GM23338 (cell line): ENCODE data around the gene KLHL28. TPM values are rescaled to one million over a fixed set of nuclear protein-coding genes. Genes with fewer than 3 reads are reported as not detected.
A peak's percentile ranks its signal among the peaks of the same experiment; 100 is the strongest.

ENCODE experiments used
- ATAC-seq: fragments of 200-7000 bp; cut with Tn5 transposase; 3 replicates; pipeline ENCODE4 v1.9.1; 2020
- DNase-seq: peaks from one replicate; pipeline ENCODE4 v3.0.0-alpha.2; 2015; ENCODE audit warnings: low spot score
- H2AFZ ChIP-seq: fragments of 200-600 bp; sonication (generic); 2 replicates; pipeline ENCODE4 v1.8.0; 2016; ENCODE audit warnings: antibody characterized with exemption, mild to moderate bottlenecking, moderate library complexity
- H3F3A ChIP-seq: fragments of 200-600 bp; sonication (generic); replicated peaks from 2 replicates; pipeline ENCODE4 v1.8.0; 2017; ENCODE audit warnings: antibody characterized with exemption, mixed run types, low read depth
- H3K27ac ChIP-seq: fragments of 200-600 bp; sonication (generic); 2 replicates; pipeline ENCODE4 v1.6.1; 2016; ENCODE audit warnings: low read depth
- H3K27me3 ChIP-seq: fragments of 200-600 bp; sonication (generic); 2 replicates; pipeline ENCODE4 v1.8.0; 2016; ENCODE audit warnings: mild to moderate bottlenecking, mixed run types, moderate library complexity; ENCODE audit not compliant: insufficient read depth
- H3K36me3 ChIP-seq: fragments of 200-600 bp; sonication (generic); 2 replicates; pipeline ENCODE4 v1.8.0; 2016; ENCODE audit warnings: mild to moderate bottlenecking; ENCODE audit not compliant: insufficient read depth
- H3K4me1 ChIP-seq: fragments of 200-600 bp; sonication (generic); 2 replicates; pipeline ENCODE4 v1.8.0; 2016; ENCODE audit warnings: mild to moderate bottlenecking, moderate library complexity; ENCODE audit not compliant: insufficient read depth
- H3K4me2 ChIP-seq: fragments of 200-600 bp; sonication (generic); 2 replicates; pipeline ENCODE4 v1.7.1; 2017; ENCODE audit warnings: mixed run types
- H3K4me3 ChIP-seq: fragments of 200-600 bp; sonication (generic); 2 replicates; pipeline ENCODE4 v1.6.1; 2016; ENCODE audit warnings: mixed run types
- H3K79me2 ChIP-seq: fragments of 200-600 bp; sonication (generic); replicated peaks from 2 replicates; pipeline ENCODE4 v1.8.0; 2017; ENCODE audit warnings: mild to moderate bottlenecking; ENCODE audit not compliant: insufficient read depth
- H3K9me2 ChIP-seq: fragments of 200-600 bp; sonication (generic); 2 replicates; pipeline ENCODE4 v1.8.0; 2017; ENCODE audit not compliant: insufficient read depth
- H4K20me1 ChIP-seq: fragments of 200-600 bp; sonication (generic); replicated peaks from 2 replicates; pipeline ENCODE4 v1.8.0; 2017; ENCODE audit warnings: mild to moderate bottlenecking; ENCODE audit not compliant: insufficient read depth
- H3K27ac Mint-ChIP-seq: 2 replicates; pipeline ENCODE4 v1.8.0; 2020; ENCODE audit warnings: inconsistent platforms, mild to moderate bottlenecking, moderate library complexity, mixed read lengths
- H3K27me3 Mint-ChIP-seq: 3 replicates; pipeline ENCODE4 v1.8.0; 2022; ENCODE audit warnings: low read depth, mild to moderate bottlenecking, moderate library complexity, mixed read lengths, inconsistent platforms; ENCODE audit not compliant: insufficient read depth, poor library complexity
- H3K36me3 Mint-ChIP-seq: 3 replicates; pipeline ENCODE4 v1.8.0; 2021; ENCODE audit warnings: low read depth, mild to moderate bottlenecking, inconsistent platforms, moderate library complexity, mixed read lengths
- H3K4me1 Mint-ChIP-seq: 3 replicates; pipeline ENCODE4 v1.8.0; 2020; ENCODE audit warnings: mild to moderate bottlenecking, inconsistent platforms, mixed read lengths
- H3K4me3 Mint-ChIP-seq: 3 replicates; pipeline ENCODE4 v1.8.0; 2021; ENCODE audit warnings: moderate library complexity, mild to moderate bottlenecking, inconsistent platforms, mixed read lengths
- H3K9me3 Mint-ChIP-seq: 3 replicates; pipeline ENCODE4 v1.8.0; 2020; ENCODE audit warnings: moderate library complexity, mild to moderate bottlenecking, inconsistent platforms, mixed read lengths
- CREB1 ChIP-seq: fragments of 250-450 bp; sonication (Bioruptor Pico); IDR thresholded peaks from 2 replicates; pipeline ENCODE4 v1.5.0; 2020; ENCODE audit warnings: low read depth, mild to moderate bottlenecking, moderate library complexity
- EZH2 ChIP-seq: fragments of 200-600 bp; sonication (generic); IDR thresholded peaks from one replicate; pipeline ENCODE4 v1.8.0; 2017; ENCODE audit warnings: antibody characterized with exemption, mild to moderate bottlenecking, low read depth; ENCODE audit not compliant: unreplicated experiment
- EZH2phosphoT487 ChIP-seq: fragments of 200-600 bp; sonication (generic); IDR thresholded peaks from one replicate; pipeline ENCODE4 v1.8.1; 2018; ENCODE audit warnings: antibody characterized with exemption; ENCODE audit not compliant: unreplicated experiment
- JUNB ChIP-seq: IDR thresholded peaks from one replicate; pipeline ENCODE4 v1.6.1; 2016; ENCODE audit warnings: antibody characterized with exemption; ENCODE audit not compliant: unreplicated experiment
- NANOG ChIP-seq: IDR thresholded peaks from 2 replicates; pipeline ENCODE4 v1.6.1; 2016; ENCODE audit warnings: antibody characterized with exemption, borderline replicate concordance
- POLR2AphosphoS5 ChIP-seq: IDR thresholded peaks from 2 replicates; pipeline ENCODE4 v1.6.1; 2016; ENCODE audit warnings: antibody characterized with exemption, low read depth
- STAT1 ChIP-seq: IDR thresholded peaks from one replicate; pipeline ENCODE4 v1.6.1; 2016; ENCODE audit warnings: antibody characterized with exemption; ENCODE audit not compliant: unreplicated experiment
- ZNF114 ChIP-seq: fragments of 250-450 bp; sonication (Bioruptor Pico); IDR thresholded peaks from 2 replicates; pipeline ENCODE4 v1.5.0; 2020; ENCODE audit warnings: mild to moderate bottlenecking, moderate library complexity
- ZNF331 ChIP-seq: fragments of 250-450 bp; sonication (Bioruptor Pico); IDR thresholded peaks from 2 replicates; pipeline ENCODE4 v1.5.0; 2020; ENCODE audit warnings: low read depth, mild to moderate bottlenecking, moderate library complexity
- polyA plus RNA-seq: library from polyadenylated mRNA; unstranded; fragments of >200 nt; fragmentation: Nextera tagmentation; extraction: Ambion mirVana; gene quantifications from 2 replicates; pipeline ENCODE4 v1.2.1, GENCODE V29; 2016
- total RNA-seq: library from RNA; depleted of rRNA; stranded (reverse); fragments of >200 nt; shearing (Covaris generic); gene quantifications from 2 replicates; pipeline ENCODE4 v1.2.3, GENCODE V29; 2014
- TF ChIP-seq, protein P1 (sequence below): IDR thresholded peaks from one replicate; pipeline ENCODE4 v1.6.1; 2018; ENCODE audit warnings: antibody characterized with exemption; ENCODE audit not compliant: unreplicated experiment
- TF ChIP-seq, protein P2 (sequence below): IDR thresholded peaks from 2 replicates; pipeline ENCODE4 v1.6.1; 2016; ENCODE audit warnings: antibody characterized with exemption
- TF ChIP-seq, protein P3 (sequence below), 2 experiments: fragments of 200-600 bp in 1 of 2; sonication (generic) in 1 of 2; conservative IDR thresholded peaks; 2 replicates each; pipeline versions ENCODE4 v1.5.1 to v1.6.1; 2016 to 2017; ENCODE audit warnings: antibody characterized with exemption in 2 of 2, low read depth in 2 of 2, mild to moderate bottlenecking in 2 of 2, moderate library complexity in 1 of 2
- TF ChIP-seq, protein P4 (sequence below): fragments of 250-450 bp; sonication (Bioruptor Pico); IDR thresholded peaks from 2 replicates; pipeline ENCODE4 v1.5.0; 2020; ENCODE audit warnings: mild to moderate bottlenecking, moderate library complexity

KLHL28 gene
- total and polyA plus RNA-seq, 2 experiments from 2014 or later, result 7.7 to 10.6 TPM

DNA sequence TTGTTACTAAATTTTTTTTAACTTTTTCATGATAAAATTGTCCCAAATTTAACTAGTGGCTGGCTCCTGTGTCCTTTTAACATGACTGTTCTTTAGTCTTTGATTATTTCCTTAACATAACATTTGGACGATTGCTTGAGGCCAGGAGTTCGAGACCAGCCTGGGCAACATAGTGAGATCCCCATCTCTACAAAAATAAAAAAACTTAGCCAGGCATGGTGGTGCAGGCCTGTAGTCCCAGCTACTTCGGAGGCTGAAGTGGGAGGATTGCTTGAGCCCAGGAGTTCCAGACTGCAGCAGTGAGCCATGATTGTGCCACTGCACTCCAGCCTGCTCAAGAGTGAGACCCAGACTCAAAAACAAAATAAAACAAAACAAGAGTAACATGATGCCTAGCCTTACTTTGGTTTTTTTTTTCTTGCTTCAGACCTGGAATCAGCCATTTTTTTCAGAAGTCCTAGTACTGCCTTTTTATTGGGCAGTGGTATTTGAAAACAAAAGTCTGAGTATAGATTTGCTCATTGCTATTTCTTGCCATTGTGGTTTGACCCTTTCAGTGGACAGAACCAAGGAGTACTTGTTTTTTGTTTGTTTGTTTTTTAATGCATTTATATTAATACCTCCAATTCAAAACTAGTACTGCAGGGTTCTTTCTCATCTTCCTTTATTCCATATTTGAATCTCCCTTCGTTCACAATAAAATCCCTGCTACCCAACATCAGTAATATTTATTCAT lies 5.0 kb upstream of the KLHL28 start:
- Mint-ChIP-seq H3K36me3 (peaks cover 16% of the 10 kb centered on the region; the same call in 2 of the 3 replicates), H3K9me3 (no peaks in the 10 kb centered on the region), H3K4me1 (peaks cover 22% of the 10 kb centered on the region; the same call in 2 of the 3 replicates), H3K27me3 (peaks cover 2% of the 10 kb centered on the region), H3K4me3 (peak overlapping the region; percentile 58), H3K27ac (no peak overlapping the region)
- TF ChIP-seq POLR2AphosphoS5, result no peak
- TF ChIP-seq, protein P1, sequence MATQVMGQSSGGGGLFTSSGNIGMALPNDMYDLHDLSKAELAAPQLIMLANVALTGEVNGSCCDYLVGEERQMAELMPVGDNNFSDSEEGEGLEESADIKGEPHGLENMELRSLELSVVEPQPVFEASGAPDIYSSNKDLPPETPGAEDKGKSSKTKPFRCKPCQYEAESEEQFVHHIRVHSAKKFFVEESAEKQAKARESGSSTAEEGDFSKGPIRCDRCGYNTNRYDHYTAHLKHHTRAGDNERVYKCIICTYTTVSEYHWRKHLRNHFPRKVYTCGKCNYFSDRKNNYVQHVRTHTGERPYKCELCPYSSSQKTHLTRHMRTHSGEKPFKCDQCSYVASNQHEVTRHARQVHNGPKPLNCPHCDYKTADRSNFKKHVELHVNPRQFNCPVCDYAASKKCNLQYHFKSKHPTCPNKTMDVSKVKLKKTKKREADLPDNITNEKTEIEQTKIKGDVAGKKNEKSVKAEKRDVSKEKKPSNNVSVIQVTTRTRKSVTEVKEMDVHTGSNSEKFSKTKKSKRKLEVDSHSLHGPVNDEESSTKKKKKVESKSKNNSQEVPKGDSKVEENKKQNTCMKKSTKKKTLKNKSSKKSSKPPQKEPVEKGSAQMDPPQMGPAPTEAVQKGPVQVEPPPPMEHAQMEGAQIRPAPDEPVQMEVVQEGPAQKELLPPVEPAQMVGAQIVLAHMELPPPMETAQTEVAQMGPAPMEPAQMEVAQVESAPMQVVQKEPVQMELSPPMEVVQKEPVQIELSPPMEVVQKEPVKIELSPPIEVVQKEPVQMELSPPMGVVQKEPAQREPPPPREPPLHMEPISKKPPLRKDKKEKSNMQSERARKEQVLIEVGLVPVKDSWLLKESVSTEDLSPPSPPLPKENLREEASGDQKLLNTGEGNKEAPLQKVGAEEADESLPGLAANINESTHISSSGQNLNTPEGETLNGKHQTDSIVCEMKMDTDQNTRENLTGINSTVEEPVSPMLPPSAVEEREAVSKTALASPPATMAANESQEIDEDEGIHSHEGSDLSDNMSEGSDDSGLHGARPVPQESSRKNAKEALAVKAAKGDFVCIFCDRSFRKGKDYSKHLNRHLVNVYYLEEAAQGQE, result no peak
- TF ChIP-seq EZH2phosphoT487, result no peak
- no peak for TF ChIP-seq NANOG
- no peak for TF ChIP-seq ZNF331 (CRISPR knock-in tag)
- no peak for TF ChIP-seq CREB1 (CRISPR knock-in tag)
- TF ChIP-seq EZH2, result no peak
- TF ChIP-seq STAT1, result no peak
- TF ChIP-seq JUNB, result no peak
- TF ChIP-seq ZNF114 (CRISPR knock-in tag), result no peak
- TF ChIP-seq, protein P2, sequence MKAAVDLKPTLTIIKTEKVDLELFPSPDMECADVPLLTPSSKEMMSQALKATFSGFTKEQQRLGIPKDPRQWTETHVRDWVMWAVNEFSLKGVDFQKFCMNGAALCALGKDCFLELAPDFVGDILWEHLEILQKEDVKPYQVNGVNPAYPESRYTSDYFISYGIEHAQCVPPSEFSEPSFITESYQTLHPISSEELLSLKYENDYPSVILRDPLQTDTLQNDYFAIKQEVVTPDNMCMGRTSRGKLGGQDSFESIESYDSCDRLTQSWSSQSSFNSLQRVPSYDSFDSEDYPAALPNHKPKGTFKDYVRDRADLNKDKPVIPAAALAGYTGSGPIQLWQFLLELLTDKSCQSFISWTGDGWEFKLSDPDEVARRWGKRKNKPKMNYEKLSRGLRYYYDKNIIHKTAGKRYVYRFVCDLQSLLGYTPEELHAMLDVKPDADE, result no peak
- TF ChIP-seq, protein P3, sequence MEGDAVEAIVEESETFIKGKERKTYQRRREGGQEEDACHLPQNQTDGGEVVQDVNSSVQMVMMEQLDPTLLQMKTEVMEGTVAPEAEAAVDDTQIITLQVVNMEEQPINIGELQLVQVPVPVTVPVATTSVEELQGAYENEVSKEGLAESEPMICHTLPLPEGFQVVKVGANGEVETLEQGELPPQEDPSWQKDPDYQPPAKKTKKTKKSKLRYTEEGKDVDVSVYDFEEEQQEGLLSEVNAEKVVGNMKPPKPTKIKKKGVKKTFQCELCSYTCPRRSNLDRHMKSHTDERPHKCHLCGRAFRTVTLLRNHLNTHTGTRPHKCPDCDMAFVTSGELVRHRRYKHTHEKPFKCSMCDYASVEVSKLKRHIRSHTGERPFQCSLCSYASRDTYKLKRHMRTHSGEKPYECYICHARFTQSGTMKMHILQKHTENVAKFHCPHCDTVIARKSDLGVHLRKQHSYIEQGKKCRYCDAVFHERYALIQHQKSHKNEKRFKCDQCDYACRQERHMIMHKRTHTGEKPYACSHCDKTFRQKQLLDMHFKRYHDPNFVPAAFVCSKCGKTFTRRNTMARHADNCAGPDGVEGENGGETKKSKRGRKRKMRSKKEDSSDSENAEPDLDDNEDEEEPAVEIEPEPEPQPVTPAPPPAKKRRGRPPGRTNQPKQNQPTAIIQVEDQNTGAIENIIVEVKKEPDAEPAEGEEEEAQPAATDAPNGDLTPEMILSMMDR (conservative IDR thresholded peaks at IDR 0.05; ENCODE audit: low read depth in 2 of 2), result no peak
- TF ChIP-seq, protein P4, sequence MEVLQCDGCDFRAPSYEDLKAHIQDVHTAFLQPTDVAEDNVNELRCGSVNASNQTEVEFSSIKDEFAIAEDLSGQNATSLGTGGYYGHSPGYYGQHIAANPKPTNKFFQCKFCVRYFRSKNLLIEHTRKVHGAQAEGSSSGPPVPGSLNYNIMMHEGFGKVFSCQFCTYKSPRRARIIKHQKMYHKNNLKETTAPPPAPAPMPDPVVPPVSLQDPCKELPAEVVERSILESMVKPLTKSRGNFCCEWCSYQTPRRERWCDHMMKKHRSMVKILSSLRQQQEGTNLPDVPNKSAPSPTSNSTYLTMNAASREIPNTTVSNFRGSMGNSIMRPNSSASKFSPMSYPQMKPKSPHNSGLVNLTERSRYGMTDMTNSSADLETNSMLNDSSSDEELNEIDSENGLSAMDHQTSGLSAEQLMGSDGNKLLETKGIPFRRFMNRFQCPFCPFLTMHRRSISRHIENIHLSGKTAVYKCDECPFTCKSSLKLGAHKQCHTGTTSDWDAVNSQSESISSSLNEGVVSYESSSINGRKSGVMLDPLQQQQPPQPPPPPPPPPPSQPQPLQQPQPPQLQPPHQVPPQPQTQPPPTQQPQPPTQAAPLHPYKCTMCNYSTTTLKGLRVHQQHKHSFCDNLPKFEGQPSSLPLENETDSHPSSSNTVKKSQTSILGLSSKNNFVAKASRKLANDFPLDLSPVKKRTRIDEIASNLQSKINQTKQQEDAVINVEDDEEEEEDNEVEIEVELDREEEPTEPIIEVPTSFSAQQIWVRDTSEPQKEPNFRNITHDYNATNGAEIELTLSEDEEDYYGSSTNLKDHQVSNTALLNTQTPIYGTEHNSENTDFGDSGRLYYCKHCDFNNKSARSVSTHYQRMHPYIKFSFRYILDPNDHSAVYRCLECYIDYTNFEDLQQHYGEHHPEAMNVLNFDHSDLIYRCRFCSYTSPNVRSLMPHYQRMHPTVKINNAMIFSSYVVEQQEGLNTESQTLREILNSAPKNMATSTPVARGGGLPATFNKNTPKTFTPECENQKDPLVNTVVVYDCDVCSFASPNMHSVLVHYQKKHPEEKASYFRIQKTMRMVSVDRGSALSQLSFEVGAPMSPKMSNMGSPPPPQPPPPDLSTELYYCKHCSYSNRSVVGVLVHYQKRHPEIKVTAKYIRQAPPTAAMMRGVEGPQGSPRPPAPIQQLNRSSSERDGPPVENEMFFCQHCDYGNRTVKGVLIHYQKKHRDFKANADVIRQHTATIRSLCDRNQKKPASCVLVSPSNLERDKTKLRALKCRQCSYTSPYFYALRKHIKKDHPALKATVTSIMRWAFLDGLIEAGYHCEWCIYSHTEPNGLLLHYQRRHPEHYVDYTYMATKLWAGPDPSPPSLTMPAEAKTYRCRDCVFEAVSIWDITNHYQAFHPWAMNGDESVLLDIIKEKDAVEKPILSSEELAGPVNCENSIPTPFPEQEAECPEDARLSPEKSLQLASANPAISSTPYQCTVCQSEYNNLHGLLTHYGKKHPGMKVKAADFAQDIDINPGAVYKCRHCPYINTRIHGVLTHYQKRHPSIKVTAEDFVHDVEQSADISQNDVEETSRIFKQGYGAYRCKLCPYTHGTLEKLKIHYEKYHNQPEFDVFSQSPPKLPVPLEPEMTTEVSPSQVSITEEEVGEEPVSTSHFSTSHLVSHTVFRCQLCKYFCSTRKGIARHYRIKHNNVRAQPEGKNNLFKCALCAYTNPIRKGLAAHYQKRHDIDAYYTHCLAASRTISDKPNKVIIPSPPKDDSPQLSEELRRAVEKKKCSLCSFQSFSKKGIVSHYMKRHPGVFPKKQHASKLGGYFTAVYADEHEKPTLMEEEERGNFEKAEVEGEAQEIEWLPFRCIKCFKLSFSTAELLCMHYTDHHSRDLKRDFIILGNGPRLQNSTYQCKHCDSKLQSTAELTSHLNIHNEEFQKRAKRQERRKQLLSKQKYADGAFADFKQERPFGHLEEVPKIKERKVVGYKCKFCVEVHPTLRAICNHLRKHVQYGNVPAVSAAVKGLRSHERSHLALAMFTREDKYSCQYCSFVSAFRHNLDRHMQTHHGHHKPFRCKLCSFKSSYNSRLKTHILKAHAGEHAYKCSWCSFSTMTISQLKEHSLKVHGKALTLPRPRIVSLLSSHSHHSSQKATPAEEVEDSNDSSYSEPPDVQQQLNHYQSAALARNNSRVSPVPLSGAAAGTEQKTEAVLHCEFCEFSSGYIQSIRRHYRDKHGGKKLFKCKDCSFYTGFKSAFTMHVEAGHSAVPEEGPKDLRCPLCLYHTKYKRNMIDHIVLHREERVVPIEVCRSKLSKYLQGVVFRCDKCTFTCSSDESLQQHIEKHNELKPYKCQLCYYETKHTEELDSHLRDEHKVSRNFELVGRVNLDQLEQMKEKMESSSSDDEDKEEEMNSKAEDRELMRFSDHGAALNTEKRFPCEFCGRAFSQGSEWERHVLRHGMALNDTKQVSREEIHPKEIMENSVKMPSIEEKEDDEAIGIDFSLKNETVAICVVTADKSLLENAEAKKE (CRISPR knock-in tag), result no peak
- Histone ChIP-seq H3F3A (no peaks in the 10 kb centered on the region), H3K4me1 (peaks cover 12% of the 10 kb centered on the region; the same call in 1 of the 2 replicates), H2AFZ (no peak overlapping the region), H3K36me3 (no peaks in the 10 kb centered on the region), H3K27ac (no peak overlapping the region), H3K4me2 (peak overlapping the region; percentile 68), H3K4me3 (peak overlapping the region; percentile 41), H4K20me1 (peaks cover 5% of the 10 kb centered on the region; the same call in 1 of the 2 replicates), H3K9me2 (no peaks in the 10 kb centered on the region), H3K27me3 (no peaks in the 10 kb centered on the region), H3K79me2 (peaks cover 89% of the 10 kb centered on the region)
- ATAC-seq (no peak), DNase-seq (no peak)
